MM.1S (cell line): ENCODE data around the gene C11orf87.

ENCODE experiments used
- DNase-seq: peaks from one replicate; pipeline ENCODE4 v3.0.0-alpha.2; 2015
- H2AFZ ChIP-seq: fragments of 300-600 bp; sonication (generic); 2 replicates; pipeline ENCODE4 v1.6.0; 2016; ENCODE audit warnings: antibody characterized with exemption, low read length
- H3F3A ChIP-seq: fragments of 300-600 bp; sonication (generic); 2 replicates; pipeline ENCODE4 v1.6.1; 2016; ENCODE audit warnings: mild to moderate bottlenecking, antibody characterized with exemption, low read length, moderate library complexity, mixed read lengths; ENCODE audit not compliant: insufficient read depth
- H3K27ac ChIP-seq: fragments of 300-600 bp; sonication (generic); 2 replicates; pipeline ENCODE4 v1.5.1; 2016; ENCODE audit warnings: mild to moderate bottlenecking, low read length
- H3K27me3 ChIP-seq: fragments of 300-600 bp; sonication (generic); replicated peaks from 2 replicates; pipeline ENCODE4 v1.6.0; 2016; ENCODE audit warnings: low read length; ENCODE audit not compliant: insufficient read depth
- H3K36me3 ChIP-seq: fragments of 300-600 bp; sonication (generic); replicated peaks from 2 replicates; pipeline ENCODE4 v1.6.1; 2016; ENCODE audit warnings: mild to moderate bottlenecking, low read length, mixed read lengths; ENCODE audit not compliant: insufficient read depth
- H3K4me1 ChIP-seq: fragments of 300-600 bp; sonication (generic); 2 replicates; pipeline ENCODE4 v1.6.1; 2016; ENCODE audit warnings: low read length, mixed read lengths
- H3K4me2 ChIP-seq: fragments of 300-600 bp; sonication (generic); 2 replicates; pipeline ENCODE4 v1.6.0; 2016; ENCODE audit warnings: low read depth, low read length
- H3K4me3 ChIP-seq: fragments of 300-600 bp; sonication (generic); 2 replicates; pipeline ENCODE4 v1.5.1; 2016; ENCODE audit warnings: low read length, mixed read lengths
- H3K79me2 ChIP-seq: fragments of 300-600 bp; sonication (generic); 2 replicates; pipeline ENCODE4 v1.6.1; 2016; ENCODE audit warnings: mixed run types, low read length, mixed read lengths
- H3K9ac ChIP-seq: fragments of 300-600 bp; sonication (generic); 2 replicates; pipeline ENCODE4 v1.6.1; 2016; ENCODE audit warnings: low read length, mixed read lengths
- H3K9me2 ChIP-seq: fragments of 300-600 bp; sonication (generic); replicated peaks from 2 replicates; pipeline ENCODE4 v1.6.1; 2016; ENCODE audit warnings: mild to moderate bottlenecking, low read length, mixed read lengths; ENCODE audit not compliant: insufficient read depth
- H3K9me3 ChIP-seq: fragments of 300-600 bp; sonication (generic); replicated peaks from 2 replicates; pipeline ENCODE4 v1.6.1; 2016; ENCODE audit warnings: mild to moderate bottlenecking, low read length, mixed read lengths; ENCODE audit not compliant: insufficient read depth
- H4K20me1 ChIP-seq: fragments of 300-600 bp; sonication (generic); 2 replicates; pipeline ENCODE4 v1.6.1; 2016; ENCODE audit warnings: mild to moderate bottlenecking, low read length, moderate library complexity, mixed read lengths; ENCODE audit not compliant: insufficient read depth
- CTCF ChIP-seq: fragments of 300-600 bp; sonication (generic); IDR thresholded peaks from 2 replicates; pipeline ENCODE4 v1.5.1; 2016; ENCODE audit warnings: antibody characterized with exemption, low read length, mixed read lengths
- EZH2 ChIP-seq: fragments of 300-600 bp; sonication (generic); optimal IDR thresholded peaks from 2 replicates; pipeline ENCODE3; 2017; ENCODE audit warnings: low read depth, mild to moderate bottlenecking, antibody characterized with exemption, low read length, mixed read lengths
- EZH2phosphoT487 ChIP-seq: fragments of 300-600 bp; sonication (generic); IDR thresholded peaks from 2 replicates; pipeline ENCODE4 v1.6.1; 2018; ENCODE audit warnings: antibody characterized with exemption, low read length

C11orf87 gene

GRCh38 chr11:109384873-109385272 lies 37.1 kb upstream of the C11orf87 start:
- TF ChIP-seq EZH2 (no peak), CTCF (no peak), EZH2phosphoT487 (no peak)
- H3F3A ChIP-seq, result no peaks in the 10 kb centered on the region
- no peak overlapping the region for H3K4me2 ChIP-seq
- H3K9me2 ChIP-seq, result no peaks in the 10 kb centered on the region
- H4K20me1 ChIP-seq, result no peaks in the 10 kb centered on the region
- H3K27ac ChIP-seq, result no peak overlapping the region
- no peak overlapping the region for H3K9ac ChIP-seq
- no peaks in the 10 kb centered on the region for H3K27me3 ChIP-seq
- H3K4me1 ChIP-seq, result no peaks in the 10 kb centered on the region
- H2AFZ ChIP-seq, result no peak overlapping the region
- H3K79me2 ChIP-seq, result no peaks in the 10 kb centered on the region
- no peaks in the 10 kb centered on the region for H3K36me3 ChIP-seq
- no peak overlapping the region for H3K4me3 ChIP-seq
- DNase-seq, result no peak
- H3K9me3 ChIP-seq, result no peaks in the 10 kb centered on the region

- Histone ChIP-seq H3K9ac (no peak overlapping the region), H3K27ac (no peak overlapping the region), H3K79me2 (no peaks in the 10 kb centered on the region), H3K4me3 (no peak overlapping the region), H3K4me2 (no peak overlapping the region), H2AFZ (no peak overlapping the region), H3K27me3 (no peaks in the 10 kb centered on the region), H3K4me1 (peaks cover 7% of the 10 kb centered on the region; the same call in 1 of the 2 replicates), H3K9me2 (no peaks in the 10 kb centered on the region), H3F3A (no peaks in the 10 kb centered on the region), H3K9me3 (no peaks in the 10 kb centered on the region), H4K20me1 (no peaks in the 10 kb centered on the region), H3K36me3 (no peaks in the 10 kb centered on the region)
- no peak for DNase-seq
- TF ChIP-seq CTCF (no peak), EZH2 (no peak), EZH2phosphoT487 (no peak)
These were observed 33.0 kb upstream of the C11orf87 start for GRCh38 chr11:109388982-109389381.

GRCh38 chr11:109390752-109391151 lies 31.2 kb upstream of the C11orf87 start:
- no peaks in the 10 kb centered on the region for H3K27me3 ChIP-seq
- H3K4me2 ChIP-seq, result no peak overlapping the region
- no peaks in the 10 kb centered on the region for H3K9me2 ChIP-seq
- H3F3A ChIP-seq, result no peaks in the 10 kb centered on the region
- H3K9ac ChIP-seq, result no peak overlapping the region
- no peaks in the 10 kb centered on the region for H3K79me2 ChIP-seq
- no peak overlapping the region for H3K4me3 ChIP-seq
- H3K9me3 ChIP-seq, result no peaks in the 10 kb centered on the region
- DNase-seq, result no peak
- TF ChIP-seq EZH2, result no peak
- TF ChIP-seq EZH2phosphoT487, result no peak
- no peak for TF ChIP-seq CTCF
- peaks cover 7% of the 10 kb centered on the region; the same call in 1 of the 2 replicates for H3K4me1 ChIP-seq
- no peaks in the 10 kb centered on the region for H3K36me3 ChIP-seq
- H3K27ac ChIP-seq, result no peak overlapping the region
- H4K20me1 ChIP-seq, result no peaks in the 10 kb centered on the region
- H2AFZ ChIP-seq, result no peak overlapping the region
